ENCODE measurements around the gene ANKRD33B. TPM values are rescaled to one million over a fixed set of nuclear protein-coding genes. Genes with fewer than 3 reads are reported as not detected.

Gene ANKRD33B
- total RNA-seq, 4 donors from 2014 or later: 0.70 to 6.6 (median 3.6) TPM

GRCh38 chr5:10679336-10679988, 115.6 kb downstream of the ANKRD33B start:
- Histone ChIP-seq H3K27me3 (no peaks in the 10 kb centered on the region), H3K4me1 (no peaks in the 10 kb centered on the region), H3K9me3 (no peaks in the 10 kb centered on the region), H3K36me3 (peaks cover 0 to 64% (median 0%) of the 10 kb centered on the region in 3 donors), H3K27ac (no peak overlapping the region), H3K4me3 (no peak overlapping the region)
- DNase-seq: no peak
- TF ChIP-seq POLR2A (IDR thresholded peaks at IDR 0.05) (no peak), CTCF (IDR thresholded peaks at IDR 0.05) (no peak)

- Histone ChIP-seq H3K27ac (no peak overlapping the region), H3K4me1 (no peaks in the 10 kb centered on the region), H3K27me3 (no peaks in the 10 kb centered on the region), H3K4me3 (no peak overlapping the region), H3K9me3 (no peaks in the 10 kb centered on the region), H3K36me3 (peaks cover 0 to 64% (median 0%) of the 10 kb centered on the region in 3 donors)
- no peak for DNase-seq
- no peak for TF ChIP-seq POLR2A (IDR thresholded peaks at IDR 0.05)
- TF ChIP-seq CTCF (IDR thresholded peaks at IDR 0.05): no peak
These were observed 117.1 kb downstream of the ANKRD33B start for GRCh38 chr5:10680876-10681481.

GRCh38 chr5:10681731-10682679, 118.1 kb downstream of the ANKRD33B start:
- no peak for TF ChIP-seq POLR2A (IDR thresholded peaks at IDR 0.05)
- TF ChIP-seq CTCF (IDR thresholded peaks at IDR 0.05): no peak
- Histone ChIP-seq H3K9me3 (no peaks in the 10 kb centered on the region), H3K36me3 (peaks cover 0 to 64% (median 0%) of the 10 kb centered on the region in 3 donors), H3K27ac (no peak overlapping the region), H3K27me3 (no peaks in the 10 kb centered on the region), H3K4me1 (no peaks in the 10 kb centered on the region), H3K4me3 (no peak overlapping the region)
- no peak for DNase-seq

GRCh38 chr5:10682801-10683525, 119.1 kb downstream of the ANKRD33B start:
- TF ChIP-seq CTCF (IDR thresholded peaks at IDR 0.05): no peak
- no peak for TF ChIP-seq POLR2A (IDR thresholded peaks at IDR 0.05)
- H3K4me3 ChIP-seq: no peak overlapping the region
- H3K9me3 ChIP-seq: no peaks in the 10 kb centered on the region
- no peaks in the 10 kb centered on the region for H3K27me3 ChIP-seq
- H3K4me1 ChIP-seq: no peaks in the 10 kb centered on the region
- H3K27ac ChIP-seq: no peak overlapping the region
- no peak for DNase-seq
- H3K36me3 ChIP-seq: peaks cover 0 to 56% (median 0%) of the 10 kb centered on the region in 3 donors
